Measurements from ENCODE around the gene GDPGP1. TPM values are rescaled to one million over a fixed set of nuclear protein-coding genes. Genes with fewer than 3 reads are reported as not detected.

GDPGP1 gene
- total RNA-seq, 2 experiments from 2014 or later: 10.3 to 10.5 TPM

GRCh38 chr15:90208356-90208755 is 25.7 kb upstream of the GDPGP1 start:
- H3K9me3 Mint-ChIP-seq: no peaks in the 10 kb centered on the region
- ChIA-PET CTCF (interaction anchor here (0.9 kb wide), 1 partner anchor 22 kb away, joined by 4 read pairs; no protein-coding TSS in a partner anchor), POLR2A (interaction anchor here (0.6 to 1.6 kb wide), 3 partner anchors 18 to 83 kb away, joined by 3 to 5 read pairs (median 3); partner anchors contain the start of genes CIB1 and GDPGP1)
- H3K4me1 Mint-ChIP-seq: peaks cover 41% of the 10 kb centered on the region
- no peak overlapping the region for H3K27ac Mint-ChIP-seq
- peaks cover 38% of the 10 kb centered on the region for H3K36me3 Mint-ChIP-seq (ENCODE audit: low read depth)
- H3K27me3 Mint-ChIP-seq: no peaks in the 10 kb centered on the region
- H3K4me3 Mint-ChIP-seq: no peak overlapping the region
- no peak for DNase-seq

GRCh38 chr15:90209591-90209990 is 24.4 kb upstream of the GDPGP1 start:
- ChIA-PET POLR2A (interaction anchor here (0.9 to 1.3 kb wide), 2 partner anchors 17 to 21 kb away, joined by 3 read pairs; no protein-coding TSS in a partner anchor), CTCF (no interaction called here)
- Mint-ChIP-seq H3K9me3 (no peaks in the 10 kb centered on the region), H3K27me3 (no peaks in the 10 kb centered on the region), H3K36me3 (ENCODE audit: low read depth) (peaks cover 41% of the 10 kb centered on the region), H3K27ac (peak overlapping the region; percentile 74), H3K4me3 (no peak overlapping the region), H3K4me1 (peaks cover 46% of the 10 kb centered on the region)
- DNase-seq: peak; percentile 42

- no peaks in the 10 kb centered on the region for H3K27me3 Mint-ChIP-seq
- no peak overlapping the region for H3K4me3 Mint-ChIP-seq
- ChIA-PET CTCF (no interaction called here), POLR2A (interaction anchor here (0.9 to 1.3 kb wide), 2 partner anchors 18 to 20 kb away, joined by 3 read pairs; no protein-coding TSS in a partner anchor)
- DNase-seq: no peak
- peaks cover 41% of the 10 kb centered on the region for H3K36me3 Mint-ChIP-seq (ENCODE audit: low read depth)
- H3K27ac Mint-ChIP-seq: peak overlapping the region; percentile 27
- no peaks in the 10 kb centered on the region for H3K9me3 Mint-ChIP-seq
- peaks cover 50% of the 10 kb centered on the region for H3K4me1 Mint-ChIP-seq
These were observed 23.4 kb upstream of the GDPGP1 start for GRCh38 chr15:90210593-90210992.

GRCh38 chr15:90211009-90211408 is 23.0 kb upstream of the GDPGP1 start:
- H3K36me3 Mint-ChIP-seq (ENCODE audit: low read depth): peaks cover 38% of the 10 kb centered on the region
- ChIA-PET CTCF (no interaction called here), POLR2A (interaction anchor here (1.3 kb wide), 1 partner anchor 18 kb away, joined by 3 read pairs; no protein-coding TSS in a partner anchor)
- no peak for DNase-seq
- H3K9me3 Mint-ChIP-seq: no peaks in the 10 kb centered on the region
- H3K27ac Mint-ChIP-seq: no peak overlapping the region
- H3K4me3 Mint-ChIP-seq: no peak overlapping the region
- no peaks in the 10 kb centered on the region for H3K27me3 Mint-ChIP-seq
- H3K4me1 Mint-ChIP-seq: peaks cover 49% of the 10 kb centered on the region

GRCh38 chr15:90211440-90212143 is 22.4 kb upstream of the GDPGP1 start:
- Mint-ChIP-seq H3K4me1 (peaks cover 52% of the 10 kb centered on the region), H3K27ac (no peak overlapping the region), H3K36me3 (ENCODE audit: low read depth) (peaks cover 32% of the 10 kb centered on the region), H3K9me3 (no peaks in the 10 kb centered on the region), H3K27me3 (no peaks in the 10 kb centered on the region), H3K4me3 (no peak overlapping the region)
- no peak for DNase-seq
- ChIA-PET CTCF (no interaction called here), POLR2A (no interaction called here)

GRCh38 chr15:90212221-90213098 is 21.5 kb upstream of the GDPGP1 start:
- Mint-ChIP-seq H3K36me3 (ENCODE audit: low read depth) (peaks cover 25% of the 10 kb centered on the region), H3K27me3 (no peaks in the 10 kb centered on the region), H3K27ac (no peak overlapping the region), H3K4me3 (no peak overlapping the region), H3K9me3 (no peaks in the 10 kb centered on the region), H3K4me1 (peaks cover 58% of the 10 kb centered on the region)
- DNase-seq: no peak
- CTCF ChIA-PET: interaction anchor here (0.7 to 2.5 kb wide), 3 partner anchors 9 to 69 kb away, joined by 3 to 8 read pairs (median 8); partner anchors contain the start of gene SEMA4B
- POLR2A ChIA-PET: no interaction called here

- no peak for DNase-seq
- Mint-ChIP-seq H3K4me3 (no peak overlapping the region), H3K36me3 (ENCODE audit: low read depth) (peaks cover 22% of the 10 kb centered on the region), H3K27me3 (no peaks in the 10 kb centered on the region), H3K9me3 (no peaks in the 10 kb centered on the region), H3K4me1 (peaks cover 58% of the 10 kb centered on the region), H3K27ac (no peak overlapping the region)
- POLR2A ChIA-PET: no interaction called here
- CTCF ChIA-PET: interaction anchor here (0.7 to 2.5 kb wide), 3 partner anchors 8 to 70 kb away, joined by 3 to 8 read pairs (median 8); partner anchors contain the start of gene SEMA4B
These were observed 20.7 kb upstream of the GDPGP1 start for GRCh38 chr15:90213122-90213817.

- ChIA-PET POLR2A (no interaction called here), CTCF (interaction anchor here (1.8 to 2.5 kb wide), 2 partner anchors 8 to 71 kb away, joined by 8 read pairs; no protein-coding TSS in a partner anchor)
- Mint-ChIP-seq H3K9me3 (no peaks in the 10 kb centered on the region), H3K36me3 (ENCODE audit: low read depth) (peaks cover 23% of the 10 kb centered on the region), H3K27ac (no peak overlapping the region), H3K27me3 (no peaks in the 10 kb centered on the region), H3K4me1 (peaks cover 58% of the 10 kb centered on the region), H3K4me3 (no peak overlapping the region)
- no peak for DNase-seq
These were observed 20.2 kb upstream of the GDPGP1 start for GRCh38 chr15:90213818-90214204.

GRCh38 chr15:90214553-90215196 is 19.3 kb upstream of the GDPGP1 start:
- H3K27me3 Mint-ChIP-seq: no peaks in the 10 kb centered on the region
- H3K27ac Mint-ChIP-seq: no peak overlapping the region
- POLR2A ChIA-PET: interaction anchor here (0.9 to 1.4 kb wide), 3 partner anchors 14 to 19 kb away, joined by 4 to 5 read pairs (median 4); partner anchors contain the start of genes CIB1, GDPGP1 and SEMA4B
- no peaks in the 10 kb centered on the region for H3K9me3 Mint-ChIP-seq
- CTCF ChIA-PET: interaction anchor here (0.7 to 2.5 kb wide), 6 partner anchors 16 to 75 kb away, joined by 3 to 8 read pairs (median 4); no protein-coding TSS in a partner anchor
- H3K4me3 Mint-ChIP-seq: no peak overlapping the region
- peaks cover 58% of the 10 kb centered on the region for H3K4me1 Mint-ChIP-seq
- no peak for DNase-seq
- peaks cover 17% of the 10 kb centered on the region for H3K36me3 Mint-ChIP-seq (ENCODE audit: low read depth)

- DNase-seq: no peak
- Mint-ChIP-seq H3K27me3 (no peaks in the 10 kb centered on the region), H3K4me1 (peaks cover 34% of the 10 kb centered on the region), H3K36me3 (ENCODE audit: low read depth) (peaks cover 6% of the 10 kb centered on the region), H3K9me3 (no peaks in the 10 kb centered on the region), H3K27ac (no peak overlapping the region), H3K4me3 (no peak overlapping the region)
- CTCF ChIA-PET: interaction anchor here (0.6 to 1.9 kb wide), 8 partner anchors 13 to 230 kb away, joined by 3 to 7 read pairs (median 3); partner anchors contain the start of genes CIB1 and GDPGP1
- POLR2A ChIA-PET: interaction anchor here (0.6 to 1.5 kb wide), 3 partner anchors 21 to 74 kb away, joined by 3 read pairs; partner anchors contain the start of gene NGRN
These were observed 16.2 kb upstream of the GDPGP1 start for GRCh38 chr15:90217671-90218394.

GRCh38 chr15:90219421-90220141 is 14.4 kb upstream of the GDPGP1 start:
- H3K9me3 Mint-ChIP-seq: no peaks in the 10 kb centered on the region
- no peak overlapping the region for H3K4me3 Mint-ChIP-seq
- H3K27me3 Mint-ChIP-seq: no peaks in the 10 kb centered on the region
- DNase-seq: peak; percentile 52
- H3K4me1 Mint-ChIP-seq: peaks cover 29% of the 10 kb centered on the region
- ChIA-PET POLR2A (no interaction called here), CTCF (interaction anchor here (0.8 to 3.0 kb wide), 4 partner anchors 11 to 76 kb away, joined by 4 to 16 read pairs (median 5); partner anchors contain the start of genes CIB1 and GDPGP1)
- no peak overlapping the region for H3K27ac Mint-ChIP-seq
- peaks cover 7% of the 10 kb centered on the region for H3K36me3 Mint-ChIP-seq (ENCODE audit: low read depth)
